ENCODE measurements around the gene ZNF536.
"Not testable (repeated sequence)": the region's sequence is repeated elsewhere in the genome, so short reads cannot be mapped to it uniquely, and the experiment has no call there.

The ZNF536 gene

GRCh38 chr19:30442674-30443073 is 70.5 kb downstream of the ZNF536 start:
- in situ Hi-C loops (cut with MboI; ENCODE audit: low sequenced_read_pairs, unreplicated experiment): no loop called here
- no peak for TF ChIP-seq CTCF (IDR thresholded peaks at IDR 0.05; ENCODE audit: borderline replicate concordance, control extremely low read depth, extremely low read depth, insufficient read depth, missing control alignments)
- DNase-seq (ENCODE audit: low spot score): no peak

- in situ Hi-C loops (cut with MboI; ENCODE audit: low sequenced_read_pairs, unreplicated experiment): no loop called here
- no peak for TF ChIP-seq CTCF (IDR thresholded peaks at IDR 0.05; ENCODE audit: borderline replicate concordance, control extremely low read depth, extremely low read depth, insufficient read depth, missing control alignments)
- DNase-seq (ENCODE audit: low spot score): no peak
These were observed 71.5 kb downstream of the ZNF536 start for GRCh38 chr19:30443531-30444252.

GRCh38 chr19:30444253-30444671 is 72.1 kb downstream of the ZNF536 start:
- TF ChIP-seq CTCF (IDR thresholded peaks at IDR 0.05; ENCODE audit: borderline replicate concordance, control extremely low read depth, extremely low read depth, insufficient read depth, missing control alignments): no peak
- in situ Hi-C loops (cut with MboI; ENCODE audit: low sequenced_read_pairs, unreplicated experiment): no loop called here
- no peak for DNase-seq (ENCODE audit: low spot score)

GRCh38 chr19:30444686-30445232 is 72.6 kb downstream of the ZNF536 start:
- no peak for TF ChIP-seq CTCF (IDR thresholded peaks at IDR 0.05; ENCODE audit: borderline replicate concordance, control extremely low read depth, extremely low read depth, insufficient read depth, missing control alignments)
- in situ Hi-C loops (cut with MboI; ENCODE audit: low sequenced_read_pairs, unreplicated experiment): no loop called here
- DNase-seq (ENCODE audit: low spot score): no peak

GRCh38 chr19:30445385-30445784 is 73.2 kb downstream of the ZNF536 start:
- in situ Hi-C loops (cut with MboI; ENCODE audit: low sequenced_read_pairs, unreplicated experiment): no loop called here
- no peak for DNase-seq (ENCODE audit: low spot score)
- TF ChIP-seq CTCF (IDR thresholded peaks at IDR 0.05; ENCODE audit: borderline replicate concordance, control extremely low read depth, extremely low read depth, insufficient read depth, missing control alignments): no peak

- peak; percentile 3 for TF ChIP-seq CTCF (IDR thresholded peaks at IDR 0.05; ENCODE audit: borderline replicate concordance, control extremely low read depth, extremely low read depth, insufficient read depth, missing control alignments)
- DNase-seq (ENCODE audit: low spot score); in situ Hi-C loops (cut with MboI; ENCODE audit: low sequenced_read_pairs, unreplicated experiment): not testable (repeated sequence)
These were observed 73.9 kb downstream of the ZNF536 start for GRCh38 chr19:30446120-30446519.
